Thoracic aorta (tissue), 2 donors: ENCODE results near the gene RTN4R. TPM values are rescaled to one million over a fixed set of nuclear protein-coding genes. Genes with fewer than 3 reads are reported as not detected.

Source experiments
- ATAC-seq: fragments of 150-250 bp; one replicate; pipeline ENCODE4 v1.8.0; 2017; ENCODE audit warnings: low read depth; ENCODE audit not compliant: insufficient number of reproducible peaks, low FRiP score
- DNase-seq: peaks from one replicate; pipeline ENCODE4 v3.0.0-alpha.2; 2020; ENCODE audit warnings: low spot score
- H3K27ac ChIP-seq, 2 donors: fragments of 200-600 bp; sonication (generic); 1 replicate in 1 of 2; 2 replicates in 1 of 2; pipeline ENCODE4 v1.5.1; 2016; ENCODE audit warnings: mild to moderate bottlenecking in 2 of 2, moderate library complexity in 2 of 2
- H3K27me3 ChIP-seq: fragments of 200-600 bp; sonication (generic); replicated peaks from 2 replicates; pipeline ENCODE4 v1.6.0; 2016; ENCODE audit warnings: mild to moderate bottlenecking; ENCODE audit not compliant: insufficient read depth
- H3K36me3 ChIP-seq: fragments of 200-600 bp; sonication (generic); one replicate; pipeline ENCODE4 v1.5.1; 2016
- H3K4me1 ChIP-seq, 2 donors: fragments of 200-600 bp; sonication (generic); 1 replicate in 1 of 2; 2 replicates in 1 of 2; pipeline versions ENCODE4 v1.5.1 to v1.6.0; 2016; ENCODE audit warnings: low read depth in 2 of 2, mild to moderate bottlenecking in 1 of 2; ENCODE audit not compliant: control insufficient read depth in 1 of 2
- H3K4me3 ChIP-seq: fragments of 200-600 bp; sonication (generic); 2 replicates; pipeline ENCODE4 v1.5.1; 2016; ENCODE audit warnings: mild to moderate bottlenecking
- H3K9me3 ChIP-seq: fragments of 200-600 bp; sonication (generic); 2 replicates; pipeline ENCODE4 v1.5.1; 2016
- total RNA-seq, 2 donors: library from RNA; depleted of rRNA; stranded (reverse); fragments of >200 nt; gene quantifications; one replicate each; pipeline versions ENCODE4 v1.1.0 to v1.2.3, GENCODE V29; 2016
- TF ChIP-seq, protein P1 (sequence below): fragments of 200-600 bp; sonication (generic); IDR thresholded peaks from one replicate; pipeline ENCODE4 v1.5.1; 2019; ENCODE audit warnings: antibody characterized with exemption

The RTN4R gene
- total RNA-seq, 2 donors from 2014 or later: 7.4 TPM; not detected in 1

GRCh38 chr22:20245577-20246367 is 22.3 kb downstream of the RTN4R start:
- Histone ChIP-seq H3K36me3 (no peaks in the 10 kb centered on the region), H3K9me3 (no peaks in the 10 kb centered on the region), H3K4me1 (peaks cover 0 to 27% of the 10 kb centered on the region in 2 donors), H3K4me3 (no peak overlapping the region), H3K27ac (no peak overlapping the region), H3K27me3 (no peaks in the 10 kb centered on the region)
- DNase-seq (no peak), ATAC-seq (no peak)
- TF ChIP-seq, protein P1, sequence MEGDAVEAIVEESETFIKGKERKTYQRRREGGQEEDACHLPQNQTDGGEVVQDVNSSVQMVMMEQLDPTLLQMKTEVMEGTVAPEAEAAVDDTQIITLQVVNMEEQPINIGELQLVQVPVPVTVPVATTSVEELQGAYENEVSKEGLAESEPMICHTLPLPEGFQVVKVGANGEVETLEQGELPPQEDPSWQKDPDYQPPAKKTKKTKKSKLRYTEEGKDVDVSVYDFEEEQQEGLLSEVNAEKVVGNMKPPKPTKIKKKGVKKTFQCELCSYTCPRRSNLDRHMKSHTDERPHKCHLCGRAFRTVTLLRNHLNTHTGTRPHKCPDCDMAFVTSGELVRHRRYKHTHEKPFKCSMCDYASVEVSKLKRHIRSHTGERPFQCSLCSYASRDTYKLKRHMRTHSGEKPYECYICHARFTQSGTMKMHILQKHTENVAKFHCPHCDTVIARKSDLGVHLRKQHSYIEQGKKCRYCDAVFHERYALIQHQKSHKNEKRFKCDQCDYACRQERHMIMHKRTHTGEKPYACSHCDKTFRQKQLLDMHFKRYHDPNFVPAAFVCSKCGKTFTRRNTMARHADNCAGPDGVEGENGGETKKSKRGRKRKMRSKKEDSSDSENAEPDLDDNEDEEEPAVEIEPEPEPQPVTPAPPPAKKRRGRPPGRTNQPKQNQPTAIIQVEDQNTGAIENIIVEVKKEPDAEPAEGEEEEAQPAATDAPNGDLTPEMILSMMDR: no peak

GRCh38 chr22:20244691-20245576 is 23.2 kb downstream of the RTN4R start:
- no peak overlapping the region for H3K27ac ChIP-seq
- no peak for DNase-seq
- H3K9me3 ChIP-seq: no peaks in the 10 kb centered on the region
- TF ChIP-seq, protein P1: no peak
- H3K36me3 ChIP-seq: no peaks in the 10 kb centered on the region
- peaks cover 0 to 26% of the 10 kb centered on the region in 2 donors for H3K4me1 ChIP-seq
- H3K27me3 ChIP-seq: no peaks in the 10 kb centered on the region
- no peak for ATAC-seq
- no peak overlapping the region for H3K4me3 ChIP-seq

- no peaks in the 10 kb centered on the region for H3K36me3 ChIP-seq
- TF ChIP-seq, protein P1: no peak
- no peak overlapping the region for H3K27ac ChIP-seq
- no peaks in the 10 kb centered on the region for H3K9me3 ChIP-seq
- ATAC-seq (no peak), DNase-seq (no peak)
- H3K4me3 ChIP-seq: no peak overlapping the region
- H3K4me1 ChIP-seq: peaks cover 0 to 25% of the 10 kb centered on the region in 2 donors
- no peaks in the 10 kb centered on the region for H3K27me3 ChIP-seq
Observed at GRCh38 chr22:20244250-20244648, 23.9 kb downstream of the RTN4R start.

DNA sequence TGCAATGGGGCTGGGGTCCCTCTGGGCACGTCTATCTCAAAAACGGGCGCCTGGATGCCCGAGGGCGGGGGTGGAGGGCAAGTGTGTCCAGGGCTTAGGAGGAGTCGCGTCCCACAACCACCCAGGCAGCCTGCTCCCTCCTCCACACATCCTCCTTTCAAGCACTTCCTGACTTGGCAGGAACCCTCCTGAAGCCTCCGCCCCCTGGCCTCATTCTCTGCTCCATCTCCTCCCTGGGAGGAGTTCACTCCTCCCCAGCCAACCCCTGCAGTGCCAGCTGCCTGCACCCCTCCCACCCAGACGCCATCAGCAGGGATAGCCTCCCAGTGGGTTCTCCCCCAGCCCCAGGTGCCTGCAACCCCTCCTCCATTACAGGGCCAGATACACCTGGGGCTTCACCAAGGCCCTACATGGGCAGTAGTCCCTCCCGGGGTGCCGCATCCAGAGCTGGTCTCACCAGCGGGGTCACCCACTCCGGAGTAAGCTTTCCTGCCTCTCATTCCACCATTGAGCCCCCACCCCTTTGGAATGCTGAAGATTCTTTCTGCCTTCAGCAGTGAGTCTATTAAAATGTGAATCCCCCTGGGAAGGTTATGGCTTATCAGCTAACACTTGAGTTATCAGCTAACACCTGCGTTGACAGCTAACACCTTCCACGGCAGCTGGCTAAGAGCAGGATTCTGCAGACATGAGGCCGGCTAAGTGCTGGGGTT is 24.4 kb downstream of the RTN4R start:
- Histone ChIP-seq H3K27me3 (no peaks in the 10 kb centered on the region), H3K4me1 (peaks cover 0 to 28% of the 10 kb centered on the region in 2 donors), H3K9me3 (no peaks in the 10 kb centered on the region), H3K27ac (no peak overlapping the region), H3K36me3 (no peaks in the 10 kb centered on the region), H3K4me3 (peak overlapping the region; percentile 24)
- no peak for DNase-seq
- ATAC-seq: no peak
- TF ChIP-seq, protein P1: no peak
